ENCODE results near the gene SMYD3. TPM values are rescaled to one million over a fixed set of nuclear protein-coding genes. Genes with fewer than 3 reads are reported as not detected.

SMYD3 gene
- total RNA-seq, 1 donor from 2014 or later, result 35.4 TPM

- Mint-ChIP-seq H3K4me1 (ENCODE audit: unreplicated experiment) (no peaks in the 10 kb centered on the region), H3K4me3 (ENCODE audit: unreplicated experiment) (no peak overlapping the region), H3K27ac (ENCODE audit: unreplicated experiment) (no peak overlapping the region), H3K9me3 (ENCODE audit: unreplicated experiment) (no peaks in the 10 kb centered on the region), H3K36me3 (ENCODE audit: low read depth, unreplicated experiment) (no peaks in the 10 kb centered on the region), H3K27me3 (ENCODE audit: unreplicated experiment) (no peaks in the 10 kb centered on the region)
- DNase-seq (ENCODE audit: low spot score), result no peak
- TF ChIP-seq CTCF (IDR thresholded peaks at IDR 0.05; ENCODE audit: unreplicated experiment), result no peak
These were observed 81.8 kb downstream of the SMYD3 start for GRCh38 chr1:246425139-246425794.

GRCh38 chr1:246420300-246420699 lies 86.8 kb downstream of the SMYD3 start:
- Mint-ChIP-seq H3K9me3 (ENCODE audit: unreplicated experiment) (no peaks in the 10 kb centered on the region), H3K27ac (ENCODE audit: unreplicated experiment) (no peak overlapping the region), H3K4me3 (ENCODE audit: unreplicated experiment) (no peak overlapping the region), H3K4me1 (ENCODE audit: unreplicated experiment) (no peaks in the 10 kb centered on the region), H3K27me3 (ENCODE audit: unreplicated experiment) (peaks cover 2% of the 10 kb centered on the region), H3K36me3 (ENCODE audit: low read depth, unreplicated experiment) (peaks cover 8% of the 10 kb centered on the region)
- no peak for DNase-seq (ENCODE audit: low spot score)
- no peak for TF ChIP-seq CTCF (IDR thresholded peaks at IDR 0.05; ENCODE audit: unreplicated experiment)

GRCh38 chr1:246418565-246419312 lies 88.3 kb downstream of the SMYD3 start:
- H3K27me3 Mint-ChIP-seq (ENCODE audit: unreplicated experiment), result peaks cover 2% of the 10 kb centered on the region
- H3K9me3 Mint-ChIP-seq (ENCODE audit: unreplicated experiment), result no peaks in the 10 kb centered on the region
- no peak for TF ChIP-seq CTCF (IDR thresholded peaks at IDR 0.05; ENCODE audit: unreplicated experiment)
- H3K36me3 Mint-ChIP-seq (ENCODE audit: low read depth, unreplicated experiment), result peaks cover 8% of the 10 kb centered on the region
- no peak overlapping the region for H3K4me3 Mint-ChIP-seq (ENCODE audit: unreplicated experiment)
- no peaks in the 10 kb centered on the region for H3K4me1 Mint-ChIP-seq (ENCODE audit: unreplicated experiment)
- no peak for DNase-seq (ENCODE audit: low spot score)
- H3K27ac Mint-ChIP-seq (ENCODE audit: unreplicated experiment), result no peak overlapping the region

- Mint-ChIP-seq H3K36me3 (ENCODE audit: low read depth, unreplicated experiment) (peaks cover 8% of the 10 kb centered on the region), H3K27ac (ENCODE audit: unreplicated experiment) (no peak overlapping the region), H3K4me3 (ENCODE audit: unreplicated experiment) (no peak overlapping the region), H3K4me1 (ENCODE audit: unreplicated experiment) (no peaks in the 10 kb centered on the region), H3K27me3 (ENCODE audit: unreplicated experiment) (peaks cover 2% of the 10 kb centered on the region), H3K9me3 (ENCODE audit: unreplicated experiment) (no peaks in the 10 kb centered on the region)
- no peak for TF ChIP-seq CTCF (IDR thresholded peaks at IDR 0.05; ENCODE audit: unreplicated experiment)
- no peak for DNase-seq (ENCODE audit: low spot score)
These were observed 89.1 kb downstream of the SMYD3 start for GRCh38 chr1:246417813-246418564.

Data from endothelial cell (in vitro differentiated cells).